ENCODE data around the gene THAP11.
"Not testable (repeated sequence)": the region's sequence is repeated elsewhere in the genome, so short reads cannot be mapped to it uniquely, and the experiment has no call there.

The THAP11 gene

GRCh38 chr16:67833030-67833414 is 9.1 kb upstream of the THAP11 start:
- peak overlapping the region; percentile 72 for H3K4me3 ChIP-seq (replicated peaks; ENCODE audit: insufficient read depth, low read length)
- H3K27ac ChIP-seq (replicated peaks) = peak overlapping the region; percentile 74
- DNase-seq (ENCODE audit: low read depth in 1 of 2, low spot score in 1 of 2) = peak in 1 of 2 experiments; percentile 4
- H3K27me3 ChIP-seq (ENCODE audit: insufficient read depth, poor library complexity, severe bottlenecking) = no peaks in the 10 kb centered on the region
- TF ChIP-seq POLR2AphosphoS5 (IDR thresholded peaks at IDR 0.05; ENCODE audit: low read depth) (no peak), GABPA (IDR thresholded peaks at IDR 0.05; ENCODE audit: low read depth) (no peak), REST (IDR thresholded peaks at IDR 0.05; ENCODE audit: insufficient replicate concordance, low read depth) (no peak), SPI1 (IDR thresholded peaks at IDR 0.05; ENCODE audit: borderline replicate concordance, low read depth) (no peak), CTCF (IDR thresholded peaks at IDR 0.05; ENCODE audit: insufficient read depth, low read length) (no peak)

- Histone ChIP-seq H3K27me3 (ENCODE audit: insufficient read depth, poor library complexity, severe bottlenecking) (no peaks in the 10 kb centered on the region), H3K4me3 (replicated peaks; ENCODE audit: insufficient read depth, low read length) (peak overlapping the region; percentile 72), H3K27ac (replicated peaks) (peak overlapping the region; percentile 74)
- peak; percentile 86 to 94 for DNase-seq (ENCODE audit: low read depth in 1 of 2, low spot score in 1 of 2)
- TF ChIP-seq GABPA (IDR thresholded peaks at IDR 0.05; ENCODE audit: low read depth) (no peak), POLR2AphosphoS5 (IDR thresholded peaks at IDR 0.05; ENCODE audit: low read depth) (peak; percentile 76; the same call in 1 of the 2 replicates), REST (IDR thresholded peaks at IDR 0.05; ENCODE audit: insufficient replicate concordance, low read depth) (peak; percentile 71), CTCF (IDR thresholded peaks at IDR 0.05; ENCODE audit: insufficient read depth, low read length) (no peak), SPI1 (IDR thresholded peaks at IDR 0.05; ENCODE audit: borderline replicate concordance, low read depth) (no peak)
Measured at GRCh38 chr16:67833415-67834241, 8.5 kb upstream of the THAP11 start.

GRCh38 chr16:67834242-67834614 is 7.9 kb upstream of the THAP11 start:
- peak overlapping the region; percentile 72 for H3K4me3 ChIP-seq (replicated peaks; ENCODE audit: insufficient read depth, low read length)
- TF ChIP-seq CTCF (IDR thresholded peaks at IDR 0.05; ENCODE audit: insufficient read depth, low read length) (no peak), SPI1 (IDR thresholded peaks at IDR 0.05; ENCODE audit: borderline replicate concordance, low read depth) (no peak), REST (IDR thresholded peaks at IDR 0.05; ENCODE audit: insufficient replicate concordance, low read depth) (no peak), POLR2AphosphoS5 (IDR thresholded peaks at IDR 0.05; ENCODE audit: low read depth) (no peak), GABPA (IDR thresholded peaks at IDR 0.05; ENCODE audit: low read depth) (no peak)
- no peak overlapping the region for H3K27ac ChIP-seq (replicated peaks)
- DNase-seq (ENCODE audit: low read depth in 1 of 2, low spot score in 1 of 2) = no peak
- no peaks in the 10 kb centered on the region for H3K27me3 ChIP-seq (ENCODE audit: insufficient read depth, poor library complexity, severe bottlenecking)

- H3K4me3 ChIP-seq (replicated peaks; ENCODE audit: insufficient read depth, low read length); DNase-seq (ENCODE audit: low read depth in 1 of 2, low spot score in 1 of 2); H3K27me3 ChIP-seq (ENCODE audit: insufficient read depth, poor library complexity, severe bottlenecking); H3K27ac ChIP-seq (replicated peaks): not testable (repeated sequence)
Measured at GRCh38 chr16:67837190-67837589, 4.9 kb upstream of the THAP11 start.

Measured in HL-60 (cell line).